DOHH2 (cell line): Measurements from ENCODE around the gene SH2D5.

Experiments
- H3F3A ChIP-seq: fragments of 200-600 bp; sonication (generic), shearing (Covaris generic); 2 replicates; pipeline ENCODE4 v1.6.0; 2016; ENCODE audit warnings: antibody characterized with exemption, mild to moderate bottlenecking; ENCODE audit not compliant: control insufficient read depth, insufficient read depth
- H3K27ac ChIP-seq: fragments of 200-600 bp; sonication (generic); 2 replicates; pipeline ENCODE4 v1.5.1; 2014; ENCODE audit warnings: low read depth, mild to moderate bottlenecking, low read length, moderate library complexity
- H3K27me3 ChIP-seq: fragments of 200-600 bp; sonication (generic); 2 replicates; pipeline ENCODE4 v1.6.1; 2014; ENCODE audit warnings: mild to moderate bottlenecking, low read length, mixed read lengths; ENCODE audit not compliant: control insufficient read depth
- H3K36me3 ChIP-seq: fragments of 200-600 bp; sonication (generic); 2 replicates; pipeline ENCODE4 v1.6.1; 2014; ENCODE audit warnings: mild to moderate bottlenecking, low read length, moderate library complexity, mixed read lengths; ENCODE audit not compliant: control insufficient read depth
- H3K4me1 ChIP-seq: fragments of 200-600 bp; sonication (generic); 2 replicates; pipeline ENCODE4 v1.6.1; 2014; ENCODE audit warnings: mild to moderate bottlenecking, low read length, mixed read lengths; ENCODE audit not compliant: control insufficient read depth
- H3K4me2 ChIP-seq: fragments of 200-600 bp; sonication (generic); 2 replicates; pipeline ENCODE4 v1.6.0; 2014; ENCODE audit warnings: mild to moderate bottlenecking, low read length, moderate library complexity
- H3K4me3 ChIP-seq: fragments of 200-600 bp; sonication (generic); 2 replicates; pipeline ENCODE4 v1.5.1; 2014; ENCODE audit warnings: mild to moderate bottlenecking, low read length, mixed read lengths
- H3K79me2 ChIP-seq: fragments of 200-600 bp; sonication (generic); 2 replicates; pipeline ENCODE4 v1.6.1; 2014; ENCODE audit warnings: mild to moderate bottlenecking, low read length, mixed read lengths; ENCODE audit not compliant: control insufficient read depth
- H3K9me2 ChIP-seq: fragments of 200-600 bp; sonication (generic); replicated peaks from 2 replicates; pipeline ENCODE4 v1.6.1; 2014; ENCODE audit warnings: mild to moderate bottlenecking, low read length, mixed read lengths; ENCODE audit not compliant: control insufficient read depth
- H3K9me3 ChIP-seq: fragments of 200-600 bp; sonication (generic); 2 replicates; pipeline ENCODE4 v1.6.1; 2014; ENCODE audit warnings: antibody characterized with exemption, low read length, mixed read lengths; ENCODE audit not compliant: control insufficient read depth, insufficient read depth
- H4K20me1 ChIP-seq: fragments of 200-600 bp; sonication (generic); 2 replicates; pipeline ENCODE4 v1.6.0; 2014; ENCODE audit warnings: low read depth, mild to moderate bottlenecking, antibody characterized with exemption, low read length, moderate library complexity; ENCODE audit not compliant: control insufficient read depth, insufficient read depth
- CTCF ChIP-seq: fragments of 200-600 bp; sonication (generic); IDR thresholded peaks from one replicate; pipeline ENCODE4 v1.5.1; 2014; ENCODE audit warnings: antibody characterized with exemption, mild to moderate bottlenecking, low read depth, low read length; ENCODE audit not compliant: poor library complexity, severe bottlenecking
- EZH2phosphoT487 ChIP-seq: fragments of 200-600 bp; sonication (generic); IDR thresholded peaks from 2 replicates; pipeline ENCODE4 v1.6.1; 2017; ENCODE audit warnings: borderline replicate concordance, mild to moderate bottlenecking, antibody characterized with exemption, low read length, moderate library complexity, mixed read lengths

Gene SH2D5

GRCh38 chr1:20770314-20771087 lies 38.0 kb upstream of the SH2D5 start:
- Histone ChIP-seq H3K36me3 (peaks cover 94% of the 10 kb centered on the region), H3K9me2 (no peaks in the 10 kb centered on the region), H4K20me1 (no peaks in the 10 kb centered on the region), H3K4me2 (no peak overlapping the region), H3K4me1 (no peaks in the 10 kb centered on the region), H3K27ac (no peak overlapping the region), H3K4me3 (no peak overlapping the region), H3K9me3 (no peaks in the 10 kb centered on the region), H3K27me3 (no peaks in the 10 kb centered on the region), H3K79me2 (peaks cover 18% of the 10 kb centered on the region; the same call in 1 of the 2 replicates), H3F3A (no peaks in the 10 kb centered on the region; the same call in 1 of the 2 replicates)
- no peak for TF ChIP-seq CTCF

GRCh38 chr1:20767271-20767670 lies 34.8 kb upstream of the SH2D5 start:
- Histone ChIP-seq H3K36me3 (peaks cover 96% of the 10 kb centered on the region), H3K4me1 (no peaks in the 10 kb centered on the region)
- TF ChIP-seq CTCF (no peak), EZH2phosphoT487 (no peak)

GRCh38 chr1:20763417-20763816 lies 30.9 kb upstream of the SH2D5 start:
- Histone ChIP-seq H4K20me1 (no peaks in the 10 kb centered on the region), H3K4me1 (no peaks in the 10 kb centered on the region), H3K9me2 (no peaks in the 10 kb centered on the region), H3K36me3 (peaks cover 95% of the 10 kb centered on the region), H3F3A (no peaks in the 10 kb centered on the region), H3K79me2 (no peaks in the 10 kb centered on the region), H3K27me3 (no peaks in the 10 kb centered on the region), H3K4me2 (no peak overlapping the region), H3K9me3 (no peaks in the 10 kb centered on the region), H3K4me3 (no peak overlapping the region), H3K27ac (no peak overlapping the region)
- TF ChIP-seq EZH2phosphoT487 (no peak), CTCF (no peak)

More at GRCh38 chr1:20767271-20767670, 34.8 kb upstream of the SH2D5 start:
- Histone ChIP-seq H3K4me3 (no peak overlapping the region), H3K9me3 (no peaks in the 10 kb centered on the region), H3K79me2 (peaks cover 6% of the 10 kb centered on the region; the same call in 1 of the 2 replicates), H3K9me2 (no peaks in the 10 kb centered on the region), H3K27ac (no peak overlapping the region), H3K4me2 (no peak overlapping the region), H3K27me3 (no peaks in the 10 kb centered on the region), H3F3A (no peaks in the 10 kb centered on the region), H4K20me1 (no peaks in the 10 kb centered on the region)
